Measurements from ENCODE around the gene HOXC12.

Gene HOXC12

DNA sequence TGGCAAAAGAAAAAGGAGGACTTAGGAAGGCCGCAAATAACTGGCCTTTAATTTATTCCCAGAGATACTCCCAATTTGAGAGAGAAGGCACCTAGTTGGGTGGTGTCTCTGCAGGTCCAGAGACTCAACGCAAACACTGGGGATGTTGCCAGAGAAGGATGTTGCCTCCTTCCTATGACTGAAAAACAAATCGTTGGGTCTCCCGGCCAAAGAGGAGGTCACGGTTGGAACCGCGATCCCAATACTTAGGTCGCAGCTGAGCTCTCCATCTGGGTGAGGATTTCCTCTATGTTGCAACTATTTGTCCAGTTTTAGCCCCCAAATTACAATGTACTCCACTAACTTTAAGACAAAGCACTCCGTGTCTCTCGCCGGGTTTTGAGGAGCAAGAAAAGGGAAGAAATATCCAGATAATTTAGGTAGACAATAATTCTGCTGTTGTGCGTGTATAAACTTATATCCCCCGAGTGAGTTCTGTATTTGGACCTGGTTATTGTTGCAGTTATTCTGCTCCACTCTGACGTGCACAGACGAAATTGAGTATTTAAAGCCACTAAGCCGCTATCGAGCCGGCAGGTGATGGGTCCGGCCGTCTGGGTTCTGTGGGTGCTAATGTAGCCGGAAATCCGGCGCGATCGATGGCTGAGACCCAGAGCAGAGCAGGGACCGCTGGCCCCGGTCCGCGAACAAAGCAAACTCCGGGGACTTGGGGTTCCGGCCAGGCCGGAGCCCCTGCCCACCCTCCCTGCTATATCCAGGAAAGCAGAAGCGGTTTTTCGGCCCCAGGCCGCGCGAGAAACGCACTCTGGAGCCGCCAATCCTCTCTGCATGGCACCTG is 5.7 kb downstream of the HOXC12 start:
- no peak for TF ChIP-seq CTCF (IDR thresholded peaks at IDR 0.05; ENCODE audit: low read depth, low read length)
- no peak for DNase-seq (ENCODE audit: extremely low read depth, low read depth)

DNA sequence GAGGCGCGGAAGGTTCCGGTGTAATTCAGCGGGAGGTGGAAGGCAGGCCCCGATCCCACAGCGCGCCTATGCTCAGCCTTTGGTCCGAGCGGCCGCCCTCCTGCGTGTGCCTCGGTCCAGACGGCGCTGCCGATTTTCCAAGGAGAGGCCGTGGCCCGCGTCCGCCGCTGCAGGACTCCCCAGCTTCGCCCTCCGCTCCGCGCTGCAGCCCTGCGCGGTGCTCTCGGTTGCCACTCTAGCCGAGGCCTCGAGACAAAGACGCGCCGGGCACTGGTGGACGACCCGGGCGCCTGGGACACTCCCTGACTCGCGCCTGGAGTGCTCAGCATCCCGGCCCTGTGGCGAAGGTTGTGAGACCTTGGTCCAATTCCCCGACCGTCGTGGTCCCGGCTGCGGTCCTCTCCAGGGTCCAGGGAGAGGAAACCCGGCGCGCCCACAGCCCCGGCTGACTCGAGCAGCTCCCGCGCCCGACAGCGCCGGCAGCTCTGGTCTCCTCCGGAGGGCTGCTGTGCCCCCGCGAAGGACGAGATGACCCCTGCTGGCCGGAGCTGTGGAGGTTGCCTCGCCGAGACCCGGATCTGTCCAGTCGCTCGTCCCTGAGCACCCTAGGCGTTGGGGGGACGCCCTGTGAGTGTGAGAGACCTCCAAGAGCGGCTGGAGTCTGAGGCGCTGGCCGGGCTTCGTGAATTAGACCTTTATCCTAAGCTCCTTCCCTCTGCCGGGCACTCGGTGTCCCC is 6.5 kb downstream of the HOXC12 start:
- no peak; the same call in 1 of the 2 replicates for TF ChIP-seq CTCF (IDR thresholded peaks at IDR 0.05; ENCODE audit: low read depth, low read length)
- no peak for DNase-seq (ENCODE audit: extremely low read depth, low read depth)

DNA sequence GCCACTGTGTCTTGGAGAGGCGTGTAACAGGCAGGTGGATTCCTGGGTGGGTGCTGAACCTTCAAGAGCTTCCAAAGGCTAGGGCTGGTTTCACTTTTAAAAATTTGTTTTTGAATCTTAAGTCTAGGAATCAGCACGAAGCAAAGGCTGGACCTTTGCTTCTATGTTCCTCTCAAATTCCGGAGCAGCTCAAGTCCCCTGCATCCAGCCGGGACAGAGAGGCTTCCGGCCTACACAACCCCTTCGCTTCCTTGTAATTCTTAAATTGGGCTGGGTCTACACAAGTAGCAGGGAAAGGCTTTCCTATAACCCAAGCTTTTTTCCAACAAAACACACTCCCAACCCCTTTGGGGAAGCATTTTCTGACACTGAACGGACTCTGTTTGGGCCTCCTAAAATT is 8.3 kb downstream of the HOXC12 start:
- TF ChIP-seq CTCF (IDR thresholded peaks at IDR 0.05; ENCODE audit: low read depth, low read length): no peak
- DNase-seq (ENCODE audit: extremely low read depth, low read depth): no peak

DNA sequence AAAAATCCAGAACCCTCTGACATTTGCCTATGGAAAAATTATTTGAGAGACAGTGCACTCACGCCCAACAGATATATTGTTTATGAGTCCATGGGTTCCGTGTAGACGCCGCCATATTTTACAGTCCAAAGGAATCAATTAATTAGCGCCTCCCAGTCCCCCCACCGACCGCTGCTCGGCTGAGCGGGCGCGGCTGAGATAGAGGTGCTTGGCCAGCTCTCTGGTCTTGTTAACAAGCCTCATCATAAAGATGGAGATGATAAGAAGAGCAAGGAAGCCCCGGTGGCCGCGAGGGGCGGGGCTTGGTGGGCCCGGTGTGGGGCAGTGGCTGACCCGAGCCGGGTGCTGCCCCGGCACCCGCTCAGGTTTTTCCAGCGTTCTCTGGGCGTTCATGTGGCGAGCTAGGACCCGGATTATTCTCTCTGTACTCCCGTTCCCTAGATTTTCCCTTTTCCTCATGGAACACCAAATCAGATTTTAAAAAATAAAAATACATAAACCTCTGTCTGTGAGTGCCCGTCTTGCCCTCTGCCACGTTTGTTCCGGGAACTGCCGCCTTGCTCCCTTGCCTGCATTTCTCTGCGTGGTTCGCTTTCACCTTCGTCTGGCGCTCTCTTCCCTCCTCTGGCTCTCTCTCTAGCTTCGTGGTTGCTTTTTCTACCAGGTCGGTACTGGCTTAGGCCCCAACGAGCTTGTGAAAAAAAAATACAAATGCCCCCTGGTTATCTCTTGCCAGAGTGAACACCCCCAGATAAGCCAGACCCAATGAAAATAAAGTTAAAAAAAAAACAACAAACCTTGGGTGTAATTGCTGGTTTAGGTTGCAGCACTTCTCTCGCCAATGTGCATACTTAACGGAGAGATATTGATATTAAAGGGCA is 9.0 kb downstream of the HOXC12 start:
- TF ChIP-seq CTCF (IDR thresholded peaks at IDR 0.05; ENCODE audit: low read depth, low read length): no peak
- DNase-seq (ENCODE audit: extremely low read depth, low read depth): no peak

DNA sequence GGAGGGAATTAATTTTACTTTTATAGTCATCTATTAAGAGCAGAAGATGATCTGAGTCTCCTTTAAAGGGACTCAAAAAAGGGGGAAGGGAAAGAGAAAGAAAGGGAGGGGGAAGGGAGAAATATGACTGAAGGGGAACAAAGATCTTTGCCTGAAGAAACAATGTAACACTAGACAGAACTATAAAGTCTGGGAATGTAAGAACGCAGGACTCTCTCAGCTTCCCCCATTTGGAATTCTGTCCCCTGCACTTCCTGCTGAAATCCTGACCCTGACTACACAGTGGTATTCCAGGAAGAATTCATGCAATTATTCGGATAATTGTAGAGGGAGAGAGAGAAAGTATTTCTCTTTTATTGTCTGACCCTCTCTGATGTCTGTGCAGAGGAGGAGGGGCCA is 9.6 kb downstream of the HOXC12 start:
- no peak for TF ChIP-seq CTCF (IDR thresholded peaks at IDR 0.05; ENCODE audit: low read depth, low read length)
- DNase-seq (ENCODE audit: extremely low read depth, low read depth): no peak

DNA sequence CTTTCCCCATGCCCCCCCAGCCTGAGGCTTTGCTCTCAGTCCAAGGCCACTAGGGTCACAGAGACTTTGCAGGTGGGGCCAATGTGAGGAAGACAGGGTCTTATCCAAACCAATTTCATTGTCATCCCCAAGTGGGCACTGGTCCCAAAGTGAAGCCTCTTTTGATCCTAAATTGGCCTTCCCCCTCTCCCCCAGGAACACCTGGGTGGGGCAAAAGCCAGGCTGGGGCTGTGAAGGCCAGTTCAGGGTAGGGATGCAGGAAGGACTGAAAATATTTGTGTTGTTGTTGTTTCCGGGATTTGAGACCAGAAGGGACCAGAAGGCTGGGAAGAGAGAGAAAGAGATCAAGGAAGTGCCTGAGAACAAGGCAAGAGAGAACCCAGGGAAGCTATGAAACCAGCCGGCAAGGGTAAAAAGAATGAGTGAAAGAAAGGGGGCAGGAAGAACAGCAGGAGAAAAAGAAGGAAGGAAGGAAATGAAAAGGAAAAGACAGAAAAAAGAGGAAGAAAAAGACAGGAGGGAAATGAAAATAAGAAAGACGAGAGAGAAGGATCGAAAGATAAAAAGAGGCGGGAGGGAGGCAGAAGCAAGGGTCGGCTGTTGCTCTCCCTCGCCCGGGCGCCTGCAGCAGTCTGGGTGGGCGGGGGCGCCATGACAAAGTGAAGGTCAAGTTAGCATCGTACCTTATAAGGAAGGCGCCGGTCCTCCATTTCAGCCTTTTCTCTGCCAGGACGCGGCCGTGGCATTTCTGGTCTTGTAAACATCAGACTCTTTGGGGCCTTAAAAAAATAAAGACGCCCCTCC is 10.8 kb downstream of the HOXC12 start:
- no peak for DNase-seq (ENCODE audit: extremely low read depth, low read depth)
- no peak for TF ChIP-seq CTCF (IDR thresholded peaks at IDR 0.05; ENCODE audit: low read depth, low read length)
